Smooth muscle cell (in vitro differentiated cells): ENCODE measurements around the gene PTCD1. TPM values are rescaled to one million over a fixed set of nuclear protein-coding genes. Genes with fewer than 3 reads are reported as not detected.

Experiments used
- DNase-seq: peaks from one replicate; lab custom pipeline; 2025; ENCODE audit not compliant: unreplicated experiment; lab: John Stamatoyannopoulos, UW
- H2AFZ ChIP-seq: fragments of 200-600 bp; sonication (generic); 2 replicates; pipeline ENCODE4 v1.6.0; 2016; ENCODE audit warnings: antibody characterized with exemption, low read depth, mild to moderate bottlenecking
- H3F3A ChIP-seq: fragments of 200-600 bp; sonication (generic); 2 replicates; pipeline ENCODE4 v1.6.0; 2017; ENCODE audit warnings: antibody characterized with exemption, low read depth
- H3K27ac ChIP-seq: fragments of 200-600 bp; sonication (generic); 2 replicates; pipeline ENCODE4 v1.5.1; 2016; ENCODE audit warnings: low read depth, mild to moderate bottlenecking
- H3K27me3 ChIP-seq: fragments of 200-600 bp; sonication (generic); 2 replicates; pipeline ENCODE4 v1.6.1; 2016; ENCODE audit warnings: low read depth, mild to moderate bottlenecking
- H3K36me3 ChIP-seq: fragments of 200-600 bp; sonication (generic); 2 replicates; pipeline ENCODE4 v1.5.1; 2016; ENCODE audit warnings: low read depth
- H3K4me1 ChIP-seq: fragments of 200-600 bp; sonication (generic); 2 replicates; pipeline ENCODE4 v1.5.1; 2016; ENCODE audit warnings: low read depth
- H3K4me2 ChIP-seq: fragments of 200-600 bp; sonication (generic); 2 replicates; pipeline ENCODE4 v1.6.0; 2016; ENCODE audit warnings: mild to moderate bottlenecking
- H3K4me3 ChIP-seq: fragments of 200-600 bp; sonication (generic); 2 replicates; pipeline ENCODE4 v1.5.1; 2016; ENCODE audit warnings: mild to moderate bottlenecking
- H3K79me2 ChIP-seq: fragments of 200-600 bp; sonication (generic); 2 replicates; pipeline ENCODE4 v1.6.0; 2016; ENCODE audit warnings: low read depth, mild to moderate bottlenecking
- H3K9ac ChIP-seq: fragments of 200-600 bp; sonication (generic); 2 replicates; pipeline ENCODE4 v1.6.0; 2016; ENCODE audit warnings: low read depth
- H3K9me3 ChIP-seq: fragments of 200-600 bp; sonication (generic); replicated peaks from 2 replicates; pipeline ENCODE4 v1.5.1; 2016; ENCODE audit warnings: low read depth
- H4K20me1 ChIP-seq: fragments of 200-600 bp; sonication (generic); 2 replicates; pipeline ENCODE4 v1.6.0; 2016; ENCODE audit warnings: low read depth
- CTCF ChIP-seq: fragments of 200-600 bp; sonication (generic); IDR thresholded peaks from 2 replicates; pipeline ENCODE4 v1.5.1; 2017; ENCODE audit warnings: borderline replicate concordance, mild to moderate bottlenecking, antibody characterized with exemption; ENCODE audit not compliant: insufficient read depth, poor library complexity, severe bottlenecking
- WGBS: methylation state at CpG from one replicate; pipeline ENCODE4 v1.1.7; 2016; ENCODE audit warnings: low lambda C conversion rate; 5-methylcytosine and 5-hydroxymethylcytosine counted together
- polyA plus RNA-seq: library from polyadenylated mRNA; unstranded; fragments of >200 nt; fragmentation: Nextera tagmentation; extraction: Ambion mirVana; gene quantifications from 2 replicates; pipeline ENCODE4 v1.2.1, GENCODE V29; 2016
- total RNA-seq: library from RNA; depleted of rRNA; stranded (reverse); fragments of >200 nt; gene quantifications from 2 replicates; pipeline ENCODE4 v1.2.3, GENCODE V29; 2014

PTCD1 gene
- total and polyA plus RNA-seq, 2 experiments from 2014 or later, result 4.5 to 10.8 TPM

- Histone ChIP-seq H3K27ac (no peak overlapping the region), H3K4me2 (no peak overlapping the region), H4K20me1 (peaks cover 62% of the 10 kb centered on the region), H3K9ac (no peak overlapping the region), H3K4me3 (no peak overlapping the region), H3K79me2 (peaks cover 70% of the 10 kb centered on the region), H3K36me3 (no peaks in the 10 kb centered on the region), H2AFZ (no peak overlapping the region), H3K9me3 (no peaks in the 10 kb centered on the region), H3K27me3 (no peaks in the 10 kb centered on the region), H3K4me1 (peaks cover 6% of the 10 kb centered on the region), H3F3A (peaks cover 8% of the 10 kb centered on the region)
- no peak for TF ChIP-seq CTCF
- WGBS, result 84% methylated on average over 11 of the region's 11 CpGs
- no peak for DNase-seq
Observed at GRCh38 chr7:99460651-99461050, 22.1 kb upstream of the PTCD1 start.

- peak; percentile 18 for TF ChIP-seq CTCF
- WGBS, result 96% methylated on average over 8 of the region's 8 CpGs
- no peak for DNase-seq
- Histone ChIP-seq H3K4me2 (no peak overlapping the region), H3F3A (peaks cover 8% of the 10 kb centered on the region), H3K4me3 (no peak overlapping the region), H3K9me3 (no peaks in the 10 kb centered on the region), H3K36me3 (no peaks in the 10 kb centered on the region), H4K20me1 (peaks cover 62% of the 10 kb centered on the region), H3K79me2 (peaks cover 55% of the 10 kb centered on the region), H3K27me3 (no peaks in the 10 kb centered on the region), H3K4me1 (no peaks in the 10 kb centered on the region), H2AFZ (no peak overlapping the region), H3K27ac (no peak overlapping the region), H3K9ac (no peak overlapping the region)
Observed at GRCh38 chr7:99459087-99459486, 20.5 kb upstream of the PTCD1 start.

GRCh38 chr7:99457650-99458493 lies 19.3 kb upstream of the PTCD1 start:
- no peaks in the 10 kb centered on the region for H3K36me3 ChIP-seq

More at GRCh38 chr7:99457650-99458493, 19.3 kb upstream of the PTCD1 start:
- DNase-seq, result no peak
- H4K20me1 ChIP-seq, result peaks cover 62% of the 10 kb centered on the region
- H3K79me2 ChIP-seq, result peaks cover 43% of the 10 kb centered on the region
- no peaks in the 10 kb centered on the region for H3K9me3 ChIP-seq
- H3K9ac ChIP-seq, result no peak overlapping the region
- TF ChIP-seq CTCF, result no peak
- H3K4me3 ChIP-seq, result no peak overlapping the region
- no peak overlapping the region for H3K4me2 ChIP-seq
- no peak overlapping the region for H3K27ac ChIP-seq
- peaks cover 8% of the 10 kb centered on the region for H3F3A ChIP-seq
- H2AFZ ChIP-seq, result no peak overlapping the region
- 96% methylated on average over 26 of the region's 26 CpGs for WGBS
- H3K4me1 ChIP-seq, result no peaks in the 10 kb centered on the region
- no peaks in the 10 kb centered on the region for H3K27me3 ChIP-seq
